ENCODE results near the gene PPP6R3. TPM values are rescaled to one million over a fixed set of nuclear protein-coding genes. Genes with fewer than 3 reads are reported as not detected.

The PPP6R3 gene
- total RNA-seq, 2 donors from 2014 or later = 95.0 to 103 TPM

GRCh38 chr11:68463714-68464113, 3.2 kb downstream of the PPP6R3 start:
- peaks cover 6% of the 10 kb centered on the region for H3K4me1 ChIP-seq
- H3K27ac ChIP-seq = no peak overlapping the region
- intact Hi-C loops (cut with DNase I) = loop anchor here (10.0 kb wide), 1 partner anchor 111 kb away; no protein-coding TSS in a partner anchor
- H3K36me3 ChIP-seq = no peaks in the 10 kb centered on the region
- H3K4me3 ChIP-seq = no peak overlapping the region
- TF ChIP-seq CTCF (IDR thresholded peaks at IDR 0.05) = no peak
- no peaks in the 10 kb centered on the region for H3K27me3 ChIP-seq
- H3K9ac ChIP-seq (ENCODE audit: low read depth in 2 of 2, low read length in 2 of 2) = no peak overlapping the region
- H3K9me3 ChIP-seq = no peaks in the 10 kb centered on the region
- DNase-seq = no peak

- TF ChIP-seq CTCF (IDR thresholded peaks at IDR 0.05) = no peak
- no peak for DNase-seq
- H3K9ac ChIP-seq (ENCODE audit: low read depth in 2 of 2, low read length in 2 of 2) = no peak overlapping the region
- intact Hi-C loops (cut with DNase I) = loop anchor here (10.0 kb wide), 1 partner anchor 107 kb away; no protein-coding TSS in a partner anchor
- no peak overlapping the region for H3K4me3 ChIP-seq
- no peak overlapping the region for H3K27ac ChIP-seq
- no peaks in the 10 kb centered on the region for H3K9me3 ChIP-seq
- no peaks in the 10 kb centered on the region for H3K27me3 ChIP-seq
- H3K36me3 ChIP-seq = no peaks in the 10 kb centered on the region
- H3K4me1 ChIP-seq = peaks cover 19% of the 10 kb centered on the region
Observed at GRCh38 chr11:68467201-68467834, 6.8 kb downstream of the PPP6R3 start.

- H3K27me3 ChIP-seq = no peaks in the 10 kb centered on the region
- H3K36me3 ChIP-seq = no peaks in the 10 kb centered on the region
- H3K9me3 ChIP-seq = no peaks in the 10 kb centered on the region
- no peak overlapping the region for H3K27ac ChIP-seq
- H3K9ac ChIP-seq (ENCODE audit: low read depth in 2 of 2, low read length in 2 of 2) = no peak overlapping the region
- peaks cover 22% of the 10 kb centered on the region for H3K4me1 ChIP-seq
- TF ChIP-seq CTCF (IDR thresholded peaks at IDR 0.05) = no peak
- no peak overlapping the region for H3K4me3 ChIP-seq
- no peak for DNase-seq
- intact Hi-C loops (cut with DNase I) = loop anchor here (10.0 kb wide), 1 partner anchor 106 kb away; no protein-coding TSS in a partner anchor
Observed at GRCh38 chr11:68468217-68468828, 7.8 kb downstream of the PPP6R3 start.

GRCh38 chr11:68469122-68469521, 8.6 kb downstream of the PPP6R3 start:
- Histone ChIP-seq H3K4me1 (peaks cover 20% of the 10 kb centered on the region), H3K27ac (no peak overlapping the region)

GRCh38 chr11:68469642-68470041, 9.1 kb downstream of the PPP6R3 start:
- TF ChIP-seq CTCF (IDR thresholded peaks at IDR 0.05) = no peak
- Histone ChIP-seq H3K9ac (ENCODE audit: low read depth in 2 of 2, low read length in 2 of 2) (no peak overlapping the region), H3K4me1 (peaks cover 20% of the 10 kb centered on the region), H3K9me3 (no peaks in the 10 kb centered on the region), H3K27me3 (no peaks in the 10 kb centered on the region), H3K4me3 (no peak overlapping the region), H3K36me3 (no peaks in the 10 kb centered on the region), H3K27ac (no peak overlapping the region)
- intact Hi-C loops (cut with DNase I) = loop anchor here (10.0 kb wide), 1 partner anchor 105 kb away; no protein-coding TSS in a partner anchor
- DNase-seq = no peak

More at GRCh38 chr11:68469122-68469521, 8.6 kb downstream of the PPP6R3 start:
- DNase-seq = no peak
- H3K4me3 ChIP-seq = no peak overlapping the region
- H3K36me3 ChIP-seq = no peaks in the 10 kb centered on the region
- no peaks in the 10 kb centered on the region for H3K27me3 ChIP-seq
- intact Hi-C loops (cut with DNase I) = loop anchor here (10.0 kb wide), 1 partner anchor 106 kb away; no protein-coding TSS in a partner anchor
- no peak for TF ChIP-seq CTCF (IDR thresholded peaks at IDR 0.05)
- H3K9me3 ChIP-seq = no peaks in the 10 kb centered on the region
- H3K9ac ChIP-seq (ENCODE audit: low read depth in 2 of 2, low read length in 2 of 2) = no peak overlapping the region
